ENCODE measurements around the gene DNAH12. TPM values are rescaled to one million over a fixed set of nuclear protein-coding genes. Genes with fewer than 3 reads are reported as not detected.

The DNAH12 gene
- total and polyA plus RNA-seq, 2 of the 13 experiments (the other 11 are each of a cell fraction or from before 2014, with no cell fraction given) = 0.11 TPM

DNA sequence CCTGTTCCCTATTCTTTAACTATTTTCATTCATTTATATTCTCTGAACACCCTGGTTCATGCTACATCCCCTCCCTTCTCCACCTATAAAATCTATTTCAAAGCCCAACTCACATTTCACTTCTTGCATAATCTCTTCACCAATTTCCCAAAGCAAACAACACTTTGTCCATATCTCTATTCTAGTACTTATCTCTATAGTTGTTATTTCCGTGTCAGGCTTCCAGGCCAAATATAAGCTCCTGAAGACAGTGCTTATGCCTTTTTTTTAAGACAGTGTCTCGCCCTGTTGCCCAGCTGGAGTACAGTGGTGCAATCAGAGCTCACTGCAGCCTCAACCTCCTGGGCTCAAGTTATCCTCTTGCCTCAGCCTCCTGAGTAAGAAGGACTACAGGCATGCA is 43.6 kb downstream of the DNAH12 start (continued):
- TF ChIP-seq, protein P1, sequence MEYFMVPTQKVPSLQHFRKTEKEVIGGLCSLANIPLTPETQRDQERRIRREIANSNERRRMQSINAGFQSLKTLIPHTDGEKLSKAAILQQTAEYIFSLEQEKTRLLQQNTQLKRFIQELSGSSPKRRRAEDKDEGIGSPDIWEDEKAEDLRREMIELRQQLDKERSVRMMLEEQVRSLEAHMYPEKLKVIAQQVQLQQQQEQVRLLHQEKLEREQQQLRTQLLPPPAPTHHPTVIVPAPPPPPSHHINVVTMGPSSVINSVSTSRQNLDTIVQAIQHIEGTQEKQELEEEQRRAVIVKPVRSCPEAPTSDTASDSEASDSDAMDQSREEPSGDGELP (IDR thresholded peaks at IDR 0.05; ENCODE audit: borderline replicate concordance, low read depth) = peak; percentile 24; the same call in 1 of the 2 replicates
- TF ChIP-seq FOXP1 (IDR thresholded peaks at IDR 0.05) (no peak), FOXP1 (CRISPR knock-in tag; IDR thresholded peaks at IDR 0.05) (peak; percentile 28; the same call in 1 of the 2 replicates), ISL2 (CRISPR knock-in tag; IDR thresholded peaks at IDR 0.05) (peak; percentile 71), CEBPB (IDR thresholded peaks at IDR 0.05; ENCODE audit: borderline replicate concordance, low read depth, low read length) (peak; percentile 75), ZMYM3 (CRISPR knock-in tag; IDR thresholded peaks at IDR 0.05) (peak; percentile 51; the same call in 1 of the 2 replicates), HNF4G (IDR thresholded peaks at IDR 0.05; ENCODE audit: borderline replicate concordance, low read depth, low read length) (0 out of 2 replicates have a peak, but pooled peaks have one; percentile 9), HNF4G (CRISPR knock-in tag; IDR thresholded peaks at IDR 0.05; ENCODE audit: borderline replicate concordance, low read depth) (no peak), CEBPG (CRISPR knock-in tag; IDR thresholded peaks at IDR 0.05) (peak; percentile 80), PPARG (CRISPR knock-in tag; conservative IDR thresholded peaks at IDR 0.05) (0 out of 2 replicates have a peak, but pooled peaks have one; percentile 39), SALL1 (CRISPR knock-in tag; IDR thresholded peaks at IDR 0.05) (peak; percentile 48), ZNF772 (CRISPR knock-in tag; IDR thresholded peaks at IDR 0.05) (no peak), TBX2 (CRISPR knock-in tag; IDR thresholded peaks at IDR 0.05; ENCODE audit: borderline replicate concordance) (peak; percentile 41; the same call in 1 of the 2 replicates), SIN3A (IDR thresholded peaks at IDR 0.05; ENCODE audit: borderline replicate concordance, low read depth, low read length) (no peak), ZNF589 (CRISPR knock-in tag; conservative IDR thresholded peaks at IDR 0.05) (no peak), HMG20A (CRISPR knock-in tag; IDR thresholded peaks at IDR 0.05; ENCODE audit: borderline replicate concordance) (peak; percentile 34; the same call in 1 of the 2 replicates), ZKSCAN8 (CRISPR knock-in tag; IDR thresholded peaks at IDR 0.05; ENCODE audit: borderline replicate concordance) (no peak), U2AF1 (optimal IDR thresholded peaks at IDR 0.05; ENCODE audit: low read depth, low read length) (no peak), NCOA2 (CRISPR knock-in tag; IDR thresholded peaks at IDR 0.05) (peak; percentile 53; the same call in 1 of the 2 replicates), HDAC2 (CRISPR knock-in tag; IDR thresholded peaks at IDR 0.05) (peak; percentile 42; the same call in 1 of the 2 replicates), JUN (CRISPR knock-in tag; IDR thresholded peaks at IDR 0.05) (no peak), ELF3 (CRISPR knock-in tag; IDR thresholded peaks at IDR 0.05) (peak; percentile 81), FOXA1 (IDR thresholded peaks at IDR 0.05) (no peak), FOXA1 (CRISPR knock-in tag; IDR thresholded peaks at IDR 0.05) (peak; percentile 62), PHF21A (CRISPR knock-in tag; IDR thresholded peaks at IDR 0.05) (0 out of 2 replicates have a peak, but pooled peaks have one; percentile 53)
- TF ChIP-seq, protein P2, sequence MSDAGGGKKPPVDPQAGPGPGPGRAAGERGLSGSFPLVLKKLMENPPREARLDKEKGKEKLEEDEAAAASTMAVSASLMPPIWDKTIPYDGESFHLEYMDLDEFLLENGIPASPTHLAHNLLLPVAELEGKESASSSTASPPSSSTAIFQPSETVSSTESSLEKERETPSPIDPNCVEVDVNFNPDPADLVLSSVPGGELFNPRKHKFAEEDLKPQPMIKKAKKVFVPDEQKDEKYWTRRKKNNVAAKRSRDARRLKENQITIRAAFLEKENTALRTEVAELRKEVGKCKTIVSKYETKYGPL (CRISPR knock-in tag; IDR thresholded peaks at IDR 0.05) = 0 out of 2 replicates have a peak, but pooled peaks have one; percentile 63
- TF ChIP-seq, protein P3, sequence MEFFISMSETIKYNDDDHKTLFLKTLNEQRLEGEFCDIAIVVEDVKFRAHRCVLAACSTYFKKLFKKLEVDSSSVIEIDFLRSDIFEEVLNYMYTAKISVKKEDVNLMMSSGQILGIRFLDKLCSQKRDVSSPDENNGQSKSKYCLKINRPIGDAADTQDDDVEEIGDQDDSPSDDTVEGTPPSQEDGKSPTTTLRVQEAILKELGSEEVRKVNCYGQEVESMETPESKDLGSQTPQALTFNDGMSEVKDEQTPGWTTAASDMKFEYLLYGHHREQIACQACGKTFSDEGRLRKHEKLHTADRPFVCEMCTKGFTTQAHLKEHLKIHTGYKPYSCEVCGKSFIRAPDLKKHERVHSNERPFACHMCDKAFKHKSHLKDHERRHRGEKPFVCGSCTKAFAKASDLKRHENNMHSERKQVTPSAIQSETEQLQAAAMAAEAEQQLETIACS (CRISPR knock-in tag; IDR thresholded peaks at IDR 0.05) = no peak
- TF ChIP-seq, protein P4, sequence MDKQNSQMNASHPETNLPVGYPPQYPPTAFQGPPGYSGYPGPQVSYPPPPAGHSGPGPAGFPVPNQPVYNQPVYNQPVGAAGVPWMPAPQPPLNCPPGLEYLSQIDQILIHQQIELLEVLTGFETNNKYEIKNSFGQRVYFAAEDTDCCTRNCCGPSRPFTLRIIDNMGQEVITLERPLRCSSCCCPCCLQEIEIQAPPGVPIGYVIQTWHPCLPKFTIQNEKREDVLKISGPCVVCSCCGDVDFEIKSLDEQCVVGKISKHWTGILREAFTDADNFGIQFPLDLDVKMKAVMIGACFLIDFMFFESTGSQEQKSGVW (CRISPR knock-in tag; IDR thresholded peaks at IDR 0.05; ENCODE audit: borderline replicate concordance) = no peak
- TF ChIP-seq, protein P5, sequence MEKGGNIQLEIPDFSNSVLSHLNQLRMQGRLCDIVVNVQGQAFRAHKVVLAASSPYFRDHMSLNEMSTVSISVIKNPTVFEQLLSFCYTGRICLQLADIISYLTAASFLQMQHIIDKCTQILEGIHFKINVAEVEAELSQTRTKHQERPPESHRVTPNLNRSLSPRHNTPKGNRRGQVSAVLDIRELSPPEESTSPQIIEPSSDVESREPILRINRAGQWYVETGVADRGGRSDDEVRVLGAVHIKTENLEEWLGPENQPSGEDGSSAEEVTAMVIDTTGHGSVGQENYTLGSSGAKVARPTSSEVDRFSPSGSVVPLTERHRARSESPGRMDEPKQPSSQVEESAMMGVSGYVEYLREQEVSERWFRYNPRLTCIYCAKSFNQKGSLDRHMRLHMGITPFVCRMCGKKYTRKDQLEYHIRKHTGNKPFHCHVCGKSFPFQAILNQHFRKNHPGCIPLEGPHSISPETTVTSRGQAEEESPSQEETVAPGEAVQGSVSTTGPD (CRISPR knock-in tag; IDR thresholded peaks at IDR 0.05) = peak; percentile 34; the same call in 1 of the 2 replicates

Measured in HepG2 (cell line).